Fibroblast of the aortic adventitia (primary cell): ENCODE measurements around the gene FRMD4A. TPM values are rescaled to one million over a fixed set of nuclear protein-coding genes. Genes with fewer than 3 reads are reported as not detected.

Experiments used
- DNase-seq: peaks from one replicate; pipeline ENCODE4 v3.0.0-alpha.2; 2010; ENCODE audit warnings: low read depth
- H3K4me3 ChIP-seq: 2 replicates; pipeline ENCODE4 v1.5.1; 2011; ENCODE audit warnings: low read depth, mild to moderate bottlenecking, control low read depth, low read length, moderate library complexity
- total RNA-seq: library from RNA; depleted of rRNA; stranded (reverse); fragments of >200 nt; gene quantifications from 2 replicates; pipeline ENCODE4 v1.2.3, GENCODE V29; 2012; ENCODE audit warnings: low replicate concordance
- TF ChIP-seq, protein P1 (sequence below): IDR thresholded peaks from 2 replicates; pipeline ENCODE4 v1.5.1; 2011; ENCODE audit warnings: mild to moderate bottlenecking, low read length, control low read depth, inconsistent platforms; ENCODE audit not compliant: insufficient read depth

FRMD4A gene
- total RNA-seq, 1 donor = 42.4 TPM

DNA sequence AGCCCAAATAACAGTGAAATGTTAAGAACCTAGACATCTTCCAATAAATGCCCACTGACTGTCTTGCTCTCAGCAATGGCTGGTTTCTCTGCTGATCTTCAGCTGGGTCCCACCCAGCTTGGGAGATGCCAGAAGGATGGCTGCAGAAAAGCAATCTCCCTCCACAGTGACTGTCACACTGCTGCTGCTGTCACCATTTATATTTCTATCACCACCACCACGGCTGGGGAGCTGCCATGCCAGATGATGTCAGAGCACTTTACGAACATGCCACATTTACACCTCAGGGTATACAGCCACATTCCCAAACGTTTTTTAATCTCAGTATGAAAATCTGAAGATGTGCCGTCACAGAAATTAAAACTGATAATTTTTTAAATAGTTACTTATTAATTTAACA is 29.8 kb upstream of the FRMD4A start:
- no peak overlapping the region for H3K4me3 ChIP-seq
- DNase-seq = no peak
- TF ChIP-seq, protein P1, sequence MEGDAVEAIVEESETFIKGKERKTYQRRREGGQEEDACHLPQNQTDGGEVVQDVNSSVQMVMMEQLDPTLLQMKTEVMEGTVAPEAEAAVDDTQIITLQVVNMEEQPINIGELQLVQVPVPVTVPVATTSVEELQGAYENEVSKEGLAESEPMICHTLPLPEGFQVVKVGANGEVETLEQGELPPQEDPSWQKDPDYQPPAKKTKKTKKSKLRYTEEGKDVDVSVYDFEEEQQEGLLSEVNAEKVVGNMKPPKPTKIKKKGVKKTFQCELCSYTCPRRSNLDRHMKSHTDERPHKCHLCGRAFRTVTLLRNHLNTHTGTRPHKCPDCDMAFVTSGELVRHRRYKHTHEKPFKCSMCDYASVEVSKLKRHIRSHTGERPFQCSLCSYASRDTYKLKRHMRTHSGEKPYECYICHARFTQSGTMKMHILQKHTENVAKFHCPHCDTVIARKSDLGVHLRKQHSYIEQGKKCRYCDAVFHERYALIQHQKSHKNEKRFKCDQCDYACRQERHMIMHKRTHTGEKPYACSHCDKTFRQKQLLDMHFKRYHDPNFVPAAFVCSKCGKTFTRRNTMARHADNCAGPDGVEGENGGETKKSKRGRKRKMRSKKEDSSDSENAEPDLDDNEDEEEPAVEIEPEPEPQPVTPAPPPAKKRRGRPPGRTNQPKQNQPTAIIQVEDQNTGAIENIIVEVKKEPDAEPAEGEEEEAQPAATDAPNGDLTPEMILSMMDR = no peak

DNA sequence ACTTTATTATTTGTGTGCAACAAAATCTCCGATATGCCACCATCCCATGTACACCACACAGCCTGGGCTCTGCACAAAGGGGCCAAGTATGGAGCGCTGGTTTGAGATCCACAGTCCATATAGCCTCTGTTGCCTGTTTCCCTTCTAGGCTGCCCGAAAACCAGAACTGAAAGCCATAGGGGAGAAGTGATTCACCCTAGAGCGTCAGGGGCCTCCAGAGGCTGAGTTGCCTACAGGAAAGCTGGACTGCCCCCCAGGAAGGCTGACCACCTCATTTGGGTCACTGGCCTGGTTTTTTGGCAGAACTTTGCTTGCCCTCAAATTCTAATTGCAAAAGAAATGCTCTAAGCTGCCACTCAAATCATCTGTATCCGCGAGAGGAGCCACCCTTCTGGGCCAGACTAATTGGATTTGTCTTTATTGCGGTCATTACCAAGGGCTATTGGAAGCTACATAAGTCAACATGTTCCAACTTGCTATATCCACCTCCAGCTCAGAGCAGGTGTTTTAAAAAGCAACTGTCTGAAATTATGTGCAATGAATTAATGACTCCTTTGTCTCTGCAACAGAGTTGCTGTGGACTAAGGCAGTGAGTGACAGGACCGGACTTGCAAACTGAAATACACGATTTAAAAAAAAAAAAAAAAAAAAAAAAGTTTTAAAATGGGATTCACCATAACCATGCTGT is 28.3 kb upstream of the FRMD4A start:
- TF ChIP-seq, protein P1 = no peak
- DNase-seq = no peak
- no peak overlapping the region for H3K4me3 ChIP-seq

DNA sequence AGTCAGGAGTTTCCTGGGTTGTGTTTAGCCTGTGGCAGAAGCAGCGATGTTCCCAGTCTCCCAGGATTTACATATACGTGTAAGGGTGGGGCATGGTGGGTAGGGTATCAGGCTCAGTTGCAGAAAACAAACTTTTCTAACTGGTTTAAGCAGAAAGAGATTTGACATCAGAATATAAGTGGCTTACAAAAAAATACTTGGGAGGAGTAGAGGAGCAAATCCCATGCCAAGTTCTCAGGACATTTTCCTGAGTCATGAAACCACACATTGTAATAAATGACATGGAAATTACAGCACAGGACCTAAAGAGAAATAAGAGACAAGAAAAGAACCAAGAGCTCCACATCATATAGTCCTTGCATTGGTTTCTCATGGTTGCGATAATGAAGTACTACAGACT is 26.2 kb upstream of the FRMD4A start:
- H3K4me3 ChIP-seq = no peak overlapping the region
- DNase-seq = peak; percentile 16
- TF ChIP-seq, protein P1 = no peak

DNA sequence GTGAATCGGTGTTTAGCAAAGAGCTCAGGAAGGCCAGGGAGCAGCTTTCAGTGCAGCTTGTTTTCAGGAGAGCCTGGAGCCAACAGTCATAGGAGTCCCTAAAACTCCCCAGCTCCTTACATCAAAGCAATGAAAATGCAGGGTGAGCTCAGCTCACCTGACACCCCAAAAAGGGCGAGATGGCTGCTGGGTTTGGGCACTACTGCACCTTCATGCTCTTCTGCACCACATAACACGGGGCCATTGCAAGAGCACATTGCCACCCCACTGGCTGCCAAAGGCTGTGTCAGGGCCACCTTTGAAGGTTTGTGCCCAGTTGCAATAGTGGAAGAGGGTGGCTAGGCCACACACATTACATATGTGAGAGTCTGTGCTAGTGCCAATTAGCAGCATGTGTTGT is 25.0 kb upstream of the FRMD4A start:
- TF ChIP-seq, protein P1 = no peak
- no peak overlapping the region for H3K4me3 ChIP-seq
- no peak for DNase-seq

DNA sequence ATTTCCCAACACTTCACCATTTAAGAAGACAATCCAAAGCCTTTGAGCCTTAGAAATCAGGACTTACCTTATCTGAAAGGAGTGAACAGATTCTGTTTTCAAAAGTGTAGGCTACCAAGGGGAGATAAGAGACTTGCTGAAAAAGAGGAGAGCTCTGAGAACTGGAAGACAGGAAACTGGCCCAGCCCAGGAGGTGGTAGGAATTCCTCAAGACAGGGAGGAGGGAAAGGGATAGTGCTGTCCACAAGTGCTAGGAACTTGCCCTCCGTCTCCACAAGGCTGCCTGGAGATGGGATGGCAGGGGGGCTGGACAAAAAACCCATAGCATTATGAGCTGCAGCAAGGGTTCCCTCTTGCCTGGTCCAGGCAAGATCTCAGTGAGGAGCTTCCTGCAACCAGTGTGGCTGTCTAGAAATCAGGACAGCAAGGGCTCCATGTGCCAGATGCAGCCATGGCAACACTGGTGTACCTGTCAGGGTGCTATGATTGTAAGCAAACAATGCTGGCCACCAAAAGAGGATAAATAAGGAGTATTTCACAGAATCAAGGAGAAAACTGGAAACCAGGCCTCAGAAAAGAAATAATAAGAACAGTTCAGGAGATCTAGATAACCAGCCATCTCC is 22.7 kb upstream of the FRMD4A start:
- no peak for DNase-seq
- no peak overlapping the region for H3K4me3 ChIP-seq
- TF ChIP-seq, protein P1 = no peak

DNA sequence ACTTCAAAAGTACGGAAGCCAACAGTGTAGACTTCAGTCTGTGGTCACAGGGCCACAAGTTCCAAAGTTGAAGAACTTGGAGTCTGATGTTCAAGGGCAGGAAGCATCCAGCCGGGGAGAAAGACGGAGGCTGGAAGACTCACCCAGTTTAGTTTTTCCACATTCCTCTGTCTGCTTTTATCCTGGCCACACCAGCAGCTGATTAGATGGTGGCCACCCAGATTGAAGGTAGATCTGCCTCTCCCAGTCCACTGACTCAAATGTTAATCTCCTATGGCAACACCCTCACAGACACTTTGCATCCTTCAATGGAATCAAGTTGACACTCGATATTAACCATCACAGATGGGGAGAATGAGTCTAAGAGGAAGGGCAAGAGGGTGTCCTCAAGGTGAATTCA is 19.3 kb upstream of the FRMD4A start:
- no peak for DNase-seq

More for the DNA sequence above, 19.3 kb upstream of the FRMD4A start:
- no peak overlapping the region for H3K4me3 ChIP-seq
- TF ChIP-seq, protein P1 = no peak
